ENCODE data around the gene ME3. TPM values are rescaled to one million over a fixed set of nuclear protein-coding genes. Genes with fewer than 3 reads are reported as not detected.

The ME3 gene
- total and polyA plus RNA-seq, 4 donors: 1.4 to 7.2 (median 2.3) TPM

- no peaks in the 10 kb centered on the region for H3K36me3 ChIP-seq (ENCODE audit: control insufficient read depth in 4 of 4, insufficient read depth in 3 of 4, low read depth in 1 of 4, low read length in 3 of 4)
- H3K9ac ChIP-seq (ENCODE audit: low read depth in 1 of 2, low read length in 2 of 2): no peak overlapping the region
- H3K27me3 ChIP-seq (ENCODE audit: control insufficient read depth in 4 of 4, insufficient read depth in 4 of 4, low read length in 3 of 4): no peaks in the 10 kb centered on the region
- no peak overlapping the region for H3K27ac ChIP-seq (ENCODE audit: low read depth in 1 of 2, low read length in 2 of 2)
- H3K4me3 ChIP-seq (ENCODE audit: low read depth in 1 of 3, low read length in 3 of 3): no peak overlapping the region
- 89% methylated on average over 2 of the region's 2 CpGs for WGBS
- no peak for DNase-seq (ENCODE audit: low spot score)
- no peaks in the 10 kb centered on the region for H3K4me1 ChIP-seq (ENCODE audit: control insufficient read depth in 4 of 4, insufficient read depth in 4 of 4, low read length in 3 of 4)
- TF ChIP-seq NR2F2 (IDR thresholded peaks at IDR 0.05) (peak; percentile 50), FOXA2 (IDR thresholded peaks at IDR 0.05) (no peak)
- no peaks in the 10 kb centered on the region for H3K9me3 ChIP-seq (ENCODE audit: control insufficient read depth in 4 of 4, low read length in 3 of 4)
Observed at GRCh38 chr11:86644291-86644690, 28.1 kb downstream of the ME3 start.

- 80% methylated on average over 1 of the region's 1 CpG for WGBS
- no peak overlapping the region for H3K9ac ChIP-seq (ENCODE audit: low read depth in 1 of 2, low read length in 2 of 2)
- no peak for DNase-seq (ENCODE audit: low spot score)
- no peaks in the 10 kb centered on the region for H3K9me3 ChIP-seq (ENCODE audit: control insufficient read depth in 4 of 4, low read length in 3 of 4)
- H3K27ac ChIP-seq (ENCODE audit: low read depth in 1 of 2, low read length in 2 of 2): no peak overlapping the region
- H3K36me3 ChIP-seq (ENCODE audit: control insufficient read depth in 4 of 4, insufficient read depth in 3 of 4, low read depth in 1 of 4, low read length in 3 of 4): no peaks in the 10 kb centered on the region
- no peaks in the 10 kb centered on the region for H3K27me3 ChIP-seq (ENCODE audit: control insufficient read depth in 4 of 4, insufficient read depth in 4 of 4, low read length in 3 of 4)
- H3K4me1 ChIP-seq (ENCODE audit: control insufficient read depth in 4 of 4, insufficient read depth in 4 of 4, low read length in 3 of 4): no peaks in the 10 kb centered on the region
- TF ChIP-seq RAD21 (IDR thresholded peaks at IDR 0.05) (no peak), EGR1 (IDR thresholded peaks at IDR 0.05; ENCODE audit: low read depth in 2 of 2) (no peak), MAX (IDR thresholded peaks at IDR 0.05) (no peak), RXRA (IDR thresholded peaks at IDR 0.05) (no peak), NR2F2 (IDR thresholded peaks at IDR 0.05) (no peak), JUND (IDR thresholded peaks at IDR 0.05) (no peak), ATF3 (IDR thresholded peaks at IDR 0.05) (no peak), FOXA2 (IDR thresholded peaks at IDR 0.05) (no peak), SP1 (IDR thresholded peaks at IDR 0.05) (no peak), HNF4G (IDR thresholded peaks at IDR 0.05) (no peak), GABPA (IDR thresholded peaks at IDR 0.05 in 1 of 2, conservative IDR thresholded peaks at IDR 0.05 in 1 of 2) (no peak), REST (IDR thresholded peaks at IDR 0.05) (no peak), HNF4A (conservative IDR thresholded peaks at IDR 0.05) (no peak)
- H3K4me3 ChIP-seq (ENCODE audit: low read depth in 1 of 3, low read length in 3 of 3): no peak overlapping the region
Observed at GRCh38 chr11:86641537-86642261, 30.7 kb downstream of the ME3 start.

- Histone ChIP-seq H3K9me3 (ENCODE audit: control insufficient read depth in 4 of 4, low read length in 3 of 4) (no peaks in the 10 kb centered on the region), H3K9ac (ENCODE audit: low read depth in 1 of 2, low read length in 2 of 2) (no peak overlapping the region), H3K36me3 (ENCODE audit: control insufficient read depth in 4 of 4, insufficient read depth in 3 of 4, low read depth in 1 of 4, low read length in 3 of 4) (no peaks in the 10 kb centered on the region), H3K27ac (ENCODE audit: low read depth in 1 of 2, low read length in 2 of 2) (no peak overlapping the region), H3K27me3 (ENCODE audit: control insufficient read depth in 4 of 4, insufficient read depth in 4 of 4, low read length in 3 of 4) (no peaks in the 10 kb centered on the region), H3K4me3 (ENCODE audit: low read depth in 1 of 3, low read length in 3 of 3) (no peak overlapping the region), H3K4me1 (ENCODE audit: control insufficient read depth in 4 of 4, insufficient read depth in 4 of 4, low read length in 3 of 4) (no peaks in the 10 kb centered on the region)
- no peak for DNase-seq (ENCODE audit: low spot score)
- TF ChIP-seq JUND (IDR thresholded peaks at IDR 0.05) (no peak), FOXA1 (IDR thresholded peaks at IDR 0.05) (no peak), RAD21 (IDR thresholded peaks at IDR 0.05) (no peak), MAX (IDR thresholded peaks at IDR 0.05) (no peak), CTCF (IDR thresholded peaks at IDR 0.05; ENCODE audit: low read depth, low read length, missing input control) (no peak), TAF1 (conservative IDR thresholded peaks at IDR 0.05) (no peak), GABPA (IDR thresholded peaks at IDR 0.05 in 1 of 2, conservative IDR thresholded peaks at IDR 0.05 in 1 of 2) (no peak), SP1 (IDR thresholded peaks at IDR 0.05) (no peak), ZBTB33 (IDR thresholded peaks at IDR 0.05) (no peak), ATF3 (IDR thresholded peaks at IDR 0.05) (no peak), RXRA (IDR thresholded peaks at IDR 0.05) (no peak), HNF4G (IDR thresholded peaks at IDR 0.05) (no peak), FOXA2 (IDR thresholded peaks at IDR 0.05) (no peak), NR2F2 (IDR thresholded peaks at IDR 0.05) (no peak), YY1 (IDR thresholded peaks at IDR 0.05) (no peak), EGR1 (IDR thresholded peaks at IDR 0.05; ENCODE audit: low read depth in 2 of 2) (no peak), HNF4A (conservative IDR thresholded peaks at IDR 0.05) (no peak)
- 92% methylated on average over 1 of the region's 1 CpG for WGBS
Observed at GRCh38 chr11:86639137-86639536, 33.3 kb downstream of the ME3 start.

All from liver (tissue), 9 donors.